ENCODE results near the gene SKIC2.

The SKIC2 gene

DNA sequence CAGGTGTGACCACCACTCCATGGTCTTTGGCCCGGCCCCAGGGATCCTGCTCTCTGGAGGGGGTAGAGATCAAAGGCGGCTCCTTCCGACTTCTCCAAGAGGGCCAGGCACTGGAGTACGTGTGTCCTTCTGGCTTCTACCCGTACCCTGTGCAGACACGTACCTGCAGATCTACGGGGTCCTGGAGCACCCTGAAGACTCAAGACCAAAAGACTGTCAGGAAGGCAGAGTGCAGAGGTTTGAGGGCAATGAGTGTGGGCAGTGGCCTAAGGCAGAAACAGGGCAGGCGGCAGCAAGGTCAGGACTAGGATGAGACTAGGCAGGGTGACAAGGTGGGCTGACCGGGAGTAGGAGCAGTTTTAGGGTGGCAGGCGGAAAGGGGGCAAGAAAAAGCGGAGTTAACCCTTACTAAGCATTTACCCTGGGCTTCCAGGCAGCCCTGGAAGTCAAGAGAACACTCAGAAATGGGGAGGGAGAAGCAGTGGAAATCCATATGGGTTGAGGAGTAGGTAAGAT lies 12.5 kb upstream of the SKIC2 start:
- Histone ChIP-seq H3K9ac (ENCODE audit: low read length) (no peak overlapping the region), H3K27ac (ENCODE audit: low read depth, low read length) (no peak overlapping the region), H3K36me3 (ENCODE audit: insufficient read depth, low read length) (peaks cover 4% of the 10 kb centered on the region), H3K4me3 (ENCODE audit: low read depth in 1 of 2, low read length in 2 of 2) (peak overlapping the region in 1 of 2 donors; percentile 22), H3K4me1 (ENCODE audit: insufficient read depth, low read length) (peaks cover 10% of the 10 kb centered on the region), H3K9me3 (ENCODE audit: low read length) (no peaks in the 10 kb centered on the region), H3K27me3 (ENCODE audit: control insufficient read depth in 1 of 2, insufficient read depth in 2 of 2, low read length in 2 of 2) (no peaks in the 10 kb centered on the region)

DNA sequence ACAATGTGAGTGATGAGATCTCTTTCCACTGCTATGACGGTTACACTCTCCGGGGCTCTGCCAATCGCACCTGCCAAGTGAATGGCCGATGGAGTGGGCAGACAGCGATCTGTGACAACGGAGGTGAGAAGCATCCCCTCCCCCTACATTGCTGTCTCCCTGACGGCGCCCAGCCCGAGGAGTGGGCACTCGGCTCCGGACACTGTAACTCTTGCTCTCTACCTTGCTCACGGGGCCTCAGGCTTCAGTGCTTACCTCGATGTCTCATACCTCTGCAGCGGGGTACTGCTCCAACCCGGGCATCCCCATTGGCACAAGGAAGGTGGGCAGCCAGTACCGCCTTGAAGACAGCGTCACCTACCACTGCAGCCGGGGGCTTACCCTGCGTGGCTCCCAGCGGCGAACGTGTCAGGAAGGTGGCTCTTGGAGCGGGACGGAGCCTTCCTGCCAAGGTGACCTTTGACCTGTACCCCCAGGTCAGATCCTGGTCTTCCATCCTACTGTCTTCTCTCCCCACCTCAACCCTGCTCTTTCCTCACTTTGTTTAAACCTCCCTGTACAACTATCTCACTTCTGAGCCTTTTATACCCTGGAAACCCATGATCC lies 11.8 kb upstream of the SKIC2 start:
- no peak overlapping the region for H3K4me3 ChIP-seq (ENCODE audit: low read depth in 1 of 2, low read length in 2 of 2)
- peaks cover 10% of the 10 kb centered on the region for H3K4me1 ChIP-seq (ENCODE audit: insufficient read depth, low read length)
- no peak overlapping the region for H3K27ac ChIP-seq (ENCODE audit: low read depth, low read length)
- no peaks in the 10 kb centered on the region for H3K27me3 ChIP-seq (ENCODE audit: control insufficient read depth in 1 of 2, insufficient read depth in 2 of 2, low read length in 2 of 2)
- H3K9ac ChIP-seq (ENCODE audit: low read length), result no peak overlapping the region
- peaks cover 12% of the 10 kb centered on the region for H3K36me3 ChIP-seq (ENCODE audit: insufficient read depth, low read length)
- no peaks in the 10 kb centered on the region for H3K9me3 ChIP-seq (ENCODE audit: low read length)

DNA sequence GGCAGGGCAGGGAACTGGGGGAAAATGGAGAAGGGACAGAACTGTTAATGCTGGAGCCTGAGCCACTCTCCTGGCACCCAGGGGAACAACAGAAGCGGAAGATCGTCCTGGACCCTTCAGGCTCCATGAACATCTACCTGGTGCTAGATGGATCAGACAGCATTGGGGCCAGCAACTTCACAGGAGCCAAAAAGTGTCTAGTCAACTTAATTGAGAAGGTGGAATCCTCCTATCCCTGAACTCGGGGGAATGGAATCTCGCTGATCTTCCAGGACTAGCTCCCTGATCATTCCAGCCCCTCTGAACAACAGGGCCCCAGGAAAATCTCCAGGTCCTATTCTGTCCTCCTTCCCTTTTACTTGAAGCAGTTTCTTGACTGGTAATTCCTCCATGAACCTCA lies 11.1 kb upstream of the SKIC2 start:
- Histone ChIP-seq H3K4me3 (ENCODE audit: low read depth in 1 of 2, low read length in 2 of 2) (no peak overlapping the region), H3K9ac (ENCODE audit: low read length) (no peak overlapping the region), H3K27me3 (ENCODE audit: control insufficient read depth in 1 of 2, insufficient read depth in 2 of 2, low read length in 2 of 2) (no peaks in the 10 kb centered on the region), H3K9me3 (ENCODE audit: low read length) (no peaks in the 10 kb centered on the region), H3K36me3 (ENCODE audit: insufficient read depth, low read length) (peaks cover 18% of the 10 kb centered on the region), H3K4me1 (ENCODE audit: insufficient read depth, low read length) (peaks cover 10% of the 10 kb centered on the region), H3K27ac (ENCODE audit: low read depth, low read length) (no peak overlapping the region)

DNA sequence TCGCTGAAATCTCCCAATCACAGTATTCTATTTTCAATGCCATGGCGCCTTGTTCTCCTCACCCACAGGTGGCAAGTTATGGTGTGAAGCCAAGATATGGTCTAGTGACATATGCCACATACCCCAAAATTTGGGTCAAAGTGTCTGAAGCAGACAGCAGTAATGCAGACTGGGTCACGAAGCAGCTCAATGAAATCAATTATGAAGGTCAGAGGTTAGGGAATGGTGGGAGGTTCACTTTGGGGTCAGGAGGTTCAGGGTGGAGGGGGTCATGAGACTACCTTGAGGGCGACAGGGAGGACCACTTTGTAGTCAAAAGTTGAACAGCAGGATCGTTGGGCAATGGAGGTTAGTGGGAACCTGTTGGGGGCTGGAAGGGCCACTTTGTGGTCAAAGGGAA lies 10.7 kb upstream of the SKIC2 start:
- no peak overlapping the region for H3K9ac ChIP-seq (ENCODE audit: low read length)
- no peak overlapping the region for H3K4me3 ChIP-seq (ENCODE audit: low read depth in 1 of 2, low read length in 2 of 2)
- H3K27me3 ChIP-seq (ENCODE audit: control insufficient read depth in 1 of 2, insufficient read depth in 2 of 2, low read length in 2 of 2), result no peaks in the 10 kb centered on the region
- peaks cover 10% of the 10 kb centered on the region for H3K4me1 ChIP-seq (ENCODE audit: insufficient read depth, low read length)
- H3K27ac ChIP-seq (ENCODE audit: low read depth, low read length), result no peak overlapping the region
- H3K9me3 ChIP-seq (ENCODE audit: low read length), result no peaks in the 10 kb centered on the region
- H3K36me3 ChIP-seq (ENCODE audit: insufficient read depth, low read length), result peaks cover 22% of the 10 kb centered on the region

DNA sequence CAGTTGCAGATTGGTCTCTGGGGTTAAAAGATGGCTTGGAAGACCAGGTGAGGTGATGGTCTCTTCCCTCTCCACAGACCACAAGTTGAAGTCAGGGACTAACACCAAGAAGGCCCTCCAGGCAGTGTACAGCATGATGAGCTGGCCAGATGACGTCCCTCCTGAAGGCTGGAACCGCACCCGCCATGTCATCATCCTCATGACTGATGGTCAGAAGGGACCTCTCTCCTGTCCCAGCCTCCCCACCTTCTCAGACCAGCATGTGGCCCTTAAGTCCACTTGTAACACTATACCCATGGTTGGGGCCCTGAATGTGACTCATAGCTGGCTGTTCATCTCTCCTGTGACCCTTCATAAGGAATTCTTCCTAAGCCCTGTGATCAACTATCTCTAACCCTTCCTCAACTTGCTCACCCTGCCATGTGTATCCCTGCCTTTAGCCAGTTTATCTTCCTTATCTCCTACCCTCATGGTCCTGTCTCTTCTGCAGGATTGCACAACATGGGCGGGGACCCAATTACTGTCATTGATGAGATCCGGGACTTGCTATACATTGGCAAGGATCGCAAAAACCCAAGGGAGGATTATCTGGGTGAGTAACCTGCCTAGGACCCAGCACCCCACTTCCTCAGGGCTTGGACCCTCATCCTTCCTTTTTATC lies 10.1 kb upstream of the SKIC2 start:
- H3K4me3 ChIP-seq (ENCODE audit: low read depth in 1 of 2, low read length in 2 of 2), result no peak overlapping the region
- H3K9ac ChIP-seq (ENCODE audit: low read length), result no peak overlapping the region
- no peak overlapping the region for H3K27ac ChIP-seq (ENCODE audit: low read depth, low read length)
- H3K36me3 ChIP-seq (ENCODE audit: insufficient read depth, low read length), result peaks cover 28% of the 10 kb centered on the region
- no peaks in the 10 kb centered on the region for H3K27me3 ChIP-seq (ENCODE audit: control insufficient read depth in 1 of 2, insufficient read depth in 2 of 2, low read length in 2 of 2)
- peaks cover 10% of the 10 kb centered on the region for H3K4me1 ChIP-seq (ENCODE audit: insufficient read depth, low read length)
- H3K9me3 ChIP-seq (ENCODE audit: low read length), result no peaks in the 10 kb centered on the region

DNA sequence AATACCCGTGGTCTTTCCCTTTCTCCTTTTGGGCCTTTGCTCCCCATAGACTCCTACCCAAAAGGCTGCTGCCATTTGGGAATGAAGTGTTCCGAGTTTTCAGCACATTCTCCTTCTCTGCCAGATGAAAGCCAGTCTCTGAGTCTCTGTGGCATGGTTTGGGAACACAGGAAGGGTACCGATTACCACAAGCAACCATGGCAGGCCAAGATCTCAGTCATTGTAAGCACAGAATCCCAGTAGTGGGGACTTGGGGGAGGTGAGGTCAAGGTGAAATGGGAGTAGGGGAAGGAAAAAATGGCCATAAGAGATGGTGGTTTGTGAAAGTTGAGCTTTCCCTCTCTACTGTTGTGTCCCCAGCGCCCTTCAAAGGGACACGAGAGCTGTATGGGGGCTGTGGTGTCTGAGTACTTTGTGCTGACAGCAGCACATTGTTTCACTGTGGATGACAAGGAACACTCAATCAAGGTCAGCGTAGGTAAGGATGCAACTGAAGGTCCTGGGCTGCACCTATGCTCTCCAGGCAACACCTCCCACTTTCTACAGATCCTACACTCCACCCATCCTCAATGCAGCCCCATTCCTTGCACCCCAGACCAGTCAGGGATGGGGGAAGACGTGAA lies 8.9 kb upstream of the SKIC2 start:
- Histone ChIP-seq H3K27ac (ENCODE audit: low read depth, low read length) (no peak overlapping the region), H3K4me1 (ENCODE audit: insufficient read depth, low read length) (peaks cover 6% of the 10 kb centered on the region)

DNA sequence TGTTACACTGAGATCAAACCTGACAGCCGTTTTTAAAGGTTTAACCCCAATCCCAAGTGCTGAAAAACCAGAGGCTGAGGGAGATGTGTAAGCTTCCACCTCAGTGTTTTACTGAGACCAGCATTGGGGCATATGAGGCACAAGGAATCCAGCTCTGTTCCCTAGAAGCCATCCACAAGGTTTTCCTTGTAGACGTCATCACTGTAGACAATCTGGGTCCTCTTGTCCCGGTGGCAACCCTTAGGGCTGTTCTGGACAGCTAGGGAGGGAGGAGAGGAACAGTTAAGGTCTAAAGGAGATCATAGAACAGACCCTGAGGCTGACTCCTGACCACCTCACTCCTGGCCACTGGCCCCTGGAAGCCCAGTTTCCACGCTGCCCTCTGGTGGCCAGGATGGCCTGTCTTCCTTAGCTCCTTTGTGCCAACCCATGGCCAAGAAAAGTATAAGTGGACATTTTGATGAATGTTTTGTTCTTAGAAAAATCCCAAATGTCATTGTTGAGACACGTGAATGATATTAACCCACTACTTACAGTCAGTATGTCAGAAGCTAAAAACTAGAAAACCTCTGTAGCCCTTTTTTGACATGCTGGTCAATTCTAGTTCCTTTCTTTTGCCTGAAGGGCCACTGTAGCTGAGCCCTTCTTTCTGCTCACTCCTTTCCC lies 6.7 kb upstream of the SKIC2 start:
- Histone ChIP-seq H3K4me3 (ENCODE audit: low read depth in 1 of 2, low read length in 2 of 2) (no peak overlapping the region), H3K4me1 (ENCODE audit: insufficient read depth, low read length) (peaks cover 2% of the 10 kb centered on the region), H3K9ac (ENCODE audit: low read length) (no peak overlapping the region), H3K27ac (ENCODE audit: low read depth, low read length) (peak overlapping the region; percentile 4), H3K36me3 (ENCODE audit: insufficient read depth, low read length) (peaks cover 56% of the 10 kb centered on the region), H3K9me3 (ENCODE audit: low read length) (no peaks in the 10 kb centered on the region), H3K27me3 (ENCODE audit: control insufficient read depth in 1 of 2, insufficient read depth in 2 of 2, low read length in 2 of 2) (no peaks in the 10 kb centered on the region)

More for the DNA sequence above, 8.9 kb upstream of the SKIC2 start:
- Histone ChIP-seq H3K9me3 (ENCODE audit: low read length) (no peaks in the 10 kb centered on the region), H3K36me3 (ENCODE audit: insufficient read depth, low read length) (peaks cover 40% of the 10 kb centered on the region), H3K27me3 (ENCODE audit: control insufficient read depth in 1 of 2, insufficient read depth in 2 of 2, low read length in 2 of 2) (no peaks in the 10 kb centered on the region), H3K4me3 (ENCODE audit: low read depth in 1 of 2, low read length in 2 of 2) (no peak overlapping the region), H3K9ac (ENCODE audit: low read length) (no peak overlapping the region)

DNA sequence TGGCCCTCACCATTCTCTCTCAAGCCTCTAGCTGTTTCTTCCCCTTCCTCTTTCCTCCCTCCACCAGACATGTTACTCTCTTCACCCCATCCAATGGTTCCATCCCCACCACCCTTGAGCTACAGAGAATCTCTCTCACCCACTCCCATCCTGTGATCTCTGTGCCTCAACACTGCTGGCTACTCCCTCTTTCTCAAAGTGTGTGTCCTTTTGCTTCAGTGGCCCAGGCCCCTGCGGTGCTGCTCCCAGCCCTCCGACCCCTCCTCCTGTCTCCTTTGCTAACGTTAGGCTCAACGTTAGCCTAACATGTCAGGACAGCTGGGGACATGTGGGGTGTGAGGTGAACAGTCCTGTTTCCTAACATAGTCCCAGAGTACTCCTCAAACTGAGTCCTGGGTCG lies 6.1 kb upstream of the SKIC2 start:
- no peak overlapping the region for H3K27ac ChIP-seq (ENCODE audit: low read depth, low read length)

DNA sequence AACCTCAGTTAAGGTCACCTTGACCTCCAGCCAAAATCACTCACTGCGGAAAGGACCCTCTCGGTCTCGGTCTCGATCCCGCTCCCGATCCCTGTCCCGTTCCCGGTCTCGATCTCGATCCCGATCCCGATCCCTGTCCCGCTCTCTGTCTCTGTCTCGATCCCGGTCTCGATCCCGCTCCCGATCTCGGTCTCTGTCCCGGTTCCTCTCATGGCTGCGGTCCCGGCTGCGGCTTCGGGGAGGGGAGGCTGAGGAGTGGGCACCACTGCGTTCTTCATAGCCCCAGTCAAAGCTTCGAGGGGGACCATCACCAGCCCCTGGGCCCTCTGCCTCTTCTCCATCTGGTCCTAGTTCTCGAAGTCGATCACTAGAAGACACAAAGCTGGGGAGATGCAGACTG lies 4.5 kb upstream of the SKIC2 start:
- Histone ChIP-seq H3K36me3 (ENCODE audit: insufficient read depth, low read length) (peaks cover 57% of the 10 kb centered on the region), H3K9me3 (ENCODE audit: low read length) (no peaks in the 10 kb centered on the region), H3K4me1 (ENCODE audit: insufficient read depth, low read length) (peaks cover 17% of the 10 kb centered on the region), H3K4me3 (ENCODE audit: low read depth in 1 of 2, low read length in 2 of 2) (no peak overlapping the region), H3K27me3 (ENCODE audit: control insufficient read depth in 1 of 2, insufficient read depth in 2 of 2, low read length in 2 of 2) (no peaks in the 10 kb centered on the region), H3K27ac (ENCODE audit: low read depth, low read length) (no peak overlapping the region), H3K9ac (ENCODE audit: low read length) (no peak overlapping the region)

More for the DNA sequence above, 6.1 kb upstream of the SKIC2 start:
- Histone ChIP-seq H3K9me3 (ENCODE audit: low read length) (no peaks in the 10 kb centered on the region), H3K27me3 (ENCODE audit: control insufficient read depth in 1 of 2, insufficient read depth in 2 of 2, low read length in 2 of 2) (no peaks in the 10 kb centered on the region), H3K4me1 (ENCODE audit: insufficient read depth, low read length) (peaks cover 9% of the 10 kb centered on the region), H3K4me3 (ENCODE audit: low read depth in 1 of 2, low read length in 2 of 2) (no peak overlapping the region), H3K9ac (ENCODE audit: low read length) (no peak overlapping the region), H3K36me3 (ENCODE audit: insufficient read depth, low read length) (peaks cover 57% of the 10 kb centered on the region)

DNA sequence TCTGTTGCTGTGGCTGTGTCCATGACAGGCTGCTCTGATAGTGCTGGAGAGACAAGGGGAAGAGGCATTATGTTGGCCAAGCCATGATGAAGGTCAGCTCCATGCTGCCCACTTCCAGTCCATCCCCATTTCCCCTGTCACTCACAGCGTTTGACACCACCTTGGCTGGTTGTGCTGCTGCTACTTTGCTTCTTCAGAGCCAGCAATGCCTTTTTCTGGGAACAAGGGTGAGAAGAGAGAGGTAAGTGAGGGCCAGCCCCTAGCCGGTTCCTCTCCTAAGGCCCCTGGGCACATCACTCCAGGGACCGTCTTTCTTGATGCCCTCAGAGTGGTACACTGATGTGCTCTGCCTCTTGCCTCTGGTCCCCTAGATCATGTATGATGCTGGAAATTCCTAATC lies 2.2 kb upstream of the SKIC2 start:
- Histone ChIP-seq H3K9me3 (ENCODE audit: low read length) (no peaks in the 10 kb centered on the region), H3K4me3 (ENCODE audit: low read depth in 1 of 2, low read length in 2 of 2) (no peak overlapping the region), H3K9ac (ENCODE audit: low read length) (no peak overlapping the region), H3K27ac (ENCODE audit: low read depth, low read length) (no peak overlapping the region), H3K27me3 (ENCODE audit: control insufficient read depth in 1 of 2, insufficient read depth in 2 of 2, low read length in 2 of 2) (no peaks in the 10 kb centered on the region), H3K4me1 (ENCODE audit: insufficient read depth, low read length) (peaks cover 22% of the 10 kb centered on the region), H3K36me3 (ENCODE audit: insufficient read depth, low read length) (peaks cover 67% of the 10 kb centered on the region)

DNA sequence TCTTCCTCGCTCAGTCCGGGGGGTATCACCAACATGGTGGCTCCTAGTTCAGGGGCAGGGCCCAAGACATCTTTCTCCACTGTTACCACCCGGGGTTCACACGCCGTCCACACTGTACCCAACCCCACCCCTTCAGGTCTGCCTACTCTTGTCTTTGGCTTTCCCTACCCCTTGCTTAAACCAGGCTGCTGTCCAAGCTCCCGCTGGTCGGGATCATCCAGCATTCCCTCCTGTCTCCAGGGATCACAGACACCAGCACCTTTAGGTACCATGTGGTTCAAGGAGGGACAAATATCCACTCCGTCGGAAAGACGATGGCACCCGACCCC lies 599 bp upstream of the SKIC2 start:
- peaks cover 22% of the 10 kb centered on the region for H3K4me1 ChIP-seq (ENCODE audit: insufficient read depth, low read length)
- H3K36me3 ChIP-seq (ENCODE audit: insufficient read depth, low read length), result peaks cover 68% of the 10 kb centered on the region
- peak overlapping the region; percentile 81 to 99 for H3K4me3 ChIP-seq (ENCODE audit: low read depth in 1 of 2, low read length in 2 of 2)
- peak overlapping the region; percentile 98 for H3K9ac ChIP-seq (ENCODE audit: low read length)
- no peaks in the 10 kb centered on the region for H3K27me3 ChIP-seq (ENCODE audit: control insufficient read depth in 1 of 2, insufficient read depth in 2 of 2, low read length in 2 of 2)
- peak overlapping the region; percentile 70 for H3K27ac ChIP-seq (ENCODE audit: low read depth, low read length)
- no peaks in the 10 kb centered on the region for H3K9me3 ChIP-seq (ENCODE audit: low read length)
